ENCODE results near the gene GPATCH4.

Gene GPATCH4

DNA sequence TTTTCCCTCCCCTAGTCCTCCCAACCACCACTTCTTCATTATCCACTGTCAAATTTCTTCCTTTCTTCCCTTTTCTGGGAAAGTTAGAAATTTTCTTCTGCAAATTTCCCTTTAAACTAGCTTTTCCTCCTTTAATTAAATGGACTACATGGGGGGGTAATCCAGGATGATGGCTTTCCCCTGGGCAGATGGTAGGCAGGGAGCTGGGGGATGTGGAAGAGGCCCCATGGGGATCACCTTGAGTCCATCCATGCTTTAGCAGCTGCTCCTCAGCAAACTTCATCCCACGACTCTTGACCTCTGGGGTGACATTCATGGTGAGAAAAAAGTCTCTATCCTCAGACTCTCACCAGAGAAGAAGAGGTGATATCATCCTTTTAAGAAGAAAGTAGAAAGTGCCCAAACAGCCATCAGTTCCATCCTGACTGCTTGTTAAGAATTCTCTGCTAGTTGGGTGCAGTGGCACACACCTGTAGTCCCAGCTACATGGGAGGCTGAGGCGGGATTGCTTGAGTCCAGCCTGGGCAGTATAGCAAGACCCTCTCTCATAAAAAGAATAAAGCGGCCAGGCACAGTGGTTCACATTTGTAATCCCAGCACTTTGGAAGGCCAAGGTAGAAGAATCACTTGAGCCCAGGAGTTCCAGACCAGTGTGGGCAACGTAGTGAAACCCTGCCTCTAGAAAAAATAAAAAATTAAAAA lies 2.4 kb downstream of the GPATCH4 start:
- TF ChIP-seq CTCF (IDR thresholded peaks at IDR 0.05; ENCODE audit: low read depth, low read length) = no peak

DNA sequence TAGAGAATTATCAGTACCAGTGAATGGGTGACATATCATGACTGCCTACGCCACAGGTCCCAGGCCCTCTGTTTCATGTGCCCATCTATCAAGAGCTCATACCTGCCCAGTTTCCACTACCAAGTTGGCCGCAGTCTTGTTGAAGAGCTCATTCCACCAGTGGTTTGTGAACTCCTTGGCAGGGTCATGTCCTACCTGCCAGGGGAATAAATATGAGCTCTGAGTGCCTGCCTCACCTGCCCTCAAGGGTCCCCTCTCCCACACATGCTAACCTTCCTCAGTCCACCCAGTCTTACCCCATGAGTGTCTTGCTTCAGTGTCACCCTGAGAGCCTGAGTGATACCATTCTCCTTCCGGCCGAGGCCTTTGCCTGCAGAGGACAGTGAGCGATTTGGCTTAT lies 3.2 kb downstream of the GPATCH4 start:
- H3K4me3 ChIP-seq (replicated peaks in 1 of 2; ENCODE audit: low read depth in 2 of 2, low read length in 2 of 2) = no peak overlapping the region
- no peak for DNase-seq (ENCODE audit: low read depth in 2 of 2)
- TF ChIP-seq CTCF (IDR thresholded peaks at IDR 0.05; ENCODE audit: low read depth, low read length) = no peak

More for the DNA sequence above, 2.4 kb downstream of the GPATCH4 start:
- no peak for DNase-seq (ENCODE audit: low read depth in 2 of 2)
- no peak overlapping the region for H3K4me3 ChIP-seq (replicated peaks in 1 of 2; ENCODE audit: low read depth in 2 of 2, low read length in 2 of 2)

DNA sequence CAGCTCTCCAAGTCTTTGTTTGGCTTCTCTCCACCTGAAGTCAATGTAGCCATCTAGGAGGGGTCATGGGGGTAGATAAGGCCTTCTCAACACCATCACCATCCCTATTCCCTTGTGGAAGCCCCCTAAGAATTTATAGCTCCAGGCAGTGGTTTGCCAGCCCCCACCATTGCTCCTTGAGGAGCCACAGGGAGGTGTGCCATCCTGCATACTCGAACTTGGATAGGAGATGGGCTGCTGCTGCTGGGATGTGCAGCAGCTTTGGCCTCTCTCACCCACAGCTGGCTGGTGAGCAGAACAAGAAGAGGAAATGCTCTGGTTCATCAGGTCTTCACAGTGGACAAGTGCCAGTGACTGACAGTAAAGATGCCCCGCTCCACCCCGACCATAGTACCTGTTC lies 4.9 kb downstream of the GPATCH4 start:
- no peak for TF ChIP-seq CTCF (IDR thresholded peaks at IDR 0.05; ENCODE audit: low read depth, low read length)
- no peak overlapping the region for H3K4me3 ChIP-seq (replicated peaks in 1 of 2; ENCODE audit: low read depth in 2 of 2, low read length in 2 of 2)
- DNase-seq (ENCODE audit: low read depth in 2 of 2) = no peak

- DNase-seq (ENCODE audit: low read depth in 2 of 2) = no peak
- TF ChIP-seq CTCF (IDR thresholded peaks at IDR 0.05; ENCODE audit: low read depth, low read length) = no peak
- H3K4me3 ChIP-seq (replicated peaks in 1 of 2; ENCODE audit: low read depth in 2 of 2, low read length in 2 of 2) = no peak overlapping the region
Measured at GRCh38 chr1:156595016-156595415, 6.3 kb downstream of the GPATCH4 start.

- no peak overlapping the region for H3K4me3 ChIP-seq (replicated peaks in 1 of 2; ENCODE audit: low read depth in 2 of 2, low read length in 2 of 2)
- DNase-seq (ENCODE audit: low read depth in 2 of 2) = no peak
- no peak for TF ChIP-seq CTCF (IDR thresholded peaks at IDR 0.05; ENCODE audit: low read depth, low read length)
Measured at GRCh38 chr1:156594190-156594589, 7.1 kb downstream of the GPATCH4 start.

DNA sequence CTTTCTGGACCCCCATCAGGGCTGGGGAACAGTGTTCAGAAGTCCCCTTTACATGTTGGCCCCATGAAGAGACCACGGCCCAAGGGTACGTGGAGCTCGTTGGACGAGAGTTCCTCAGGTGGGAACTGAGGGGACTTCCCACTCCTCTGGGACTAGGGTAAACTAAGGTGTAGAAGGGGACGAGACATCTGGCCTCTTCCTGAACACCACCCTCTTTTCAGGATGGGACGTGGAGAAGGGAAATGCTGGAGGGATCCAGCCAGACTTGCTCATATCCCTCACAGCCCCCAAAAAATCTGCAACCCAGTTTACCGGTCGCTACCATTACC lies 7.7 kb downstream of the GPATCH4 start:
- TF ChIP-seq CTCF (IDR thresholded peaks at IDR 0.05; ENCODE audit: low read depth, low read length) = no peak
- no peak for DNase-seq (ENCODE audit: low read depth in 2 of 2)
- no peak overlapping the region for H3K4me3 ChIP-seq (replicated peaks in 1 of 2; ENCODE audit: low read depth in 2 of 2, low read length in 2 of 2)

Measured in cardiac fibroblast (primary cell).